Endodermal cell (in vitro differentiated cells): ENCODE results near the gene KCNH6. TPM values are rescaled to one million over a fixed set of nuclear protein-coding genes. Genes with fewer than 3 reads are reported as not detected.
A peak's percentile ranks its signal among the peaks of the same experiment; 100 is the strongest.

Experiments used
- DNase-seq: peaks from one replicate; pipeline ENCODE4 v3.0.0-alpha.2; 2017
- H3K27ac ChIP-seq: 2 replicates; pipeline ENCODE4 v1.5.1; 2013; ENCODE audit warnings: mild to moderate bottlenecking, low read depth, low read length, moderate library complexity
- H3K27me3 ChIP-seq: 2 replicates; pipeline ENCODE4 v1.6.1; 2013; ENCODE audit warnings: mild to moderate bottlenecking, low read length, moderate library complexity; ENCODE audit not compliant: insufficient read depth, control insufficient read depth, poor library complexity, severe bottlenecking
- H3K36me3 ChIP-seq: 2 replicates; pipeline ENCODE4 v1.7.0; 2013; ENCODE audit warnings: mild to moderate bottlenecking, low read length, moderate library complexity; ENCODE audit not compliant: control insufficient read depth, insufficient read depth
- H3K4me1 ChIP-seq: one replicate; pipeline ENCODE4 v1.7.0; 2013; ENCODE audit warnings: low read length; ENCODE audit not compliant: control insufficient read depth, insufficient read depth
- H3K4me3 ChIP-seq: 2 replicates; pipeline ENCODE4 v1.5.1; 2013; ENCODE audit warnings: mild to moderate bottlenecking, low read length, moderate library complexity
- H3K9ac ChIP-seq: 2 replicates; pipeline ENCODE4 v1.6.1; 2013; ENCODE audit warnings: mild to moderate bottlenecking, low read length, moderate library complexity; ENCODE audit not compliant: poor library complexity, severe bottlenecking; ENCODE audit errors: extremely low read depth
- H3K9me3 ChIP-seq: 2 replicates; pipeline ENCODE4 v1.6.1; 2013; ENCODE audit warnings: mild to moderate bottlenecking, low read length, moderate library complexity; ENCODE audit not compliant: control insufficient read depth
- H3K27ac Mint-ChIP-seq: 2 replicates; pipeline ENCODE4 v1.8.0; 2020; ENCODE audit warnings: mixed read lengths
- H3K27me3 Mint-ChIP-seq: 2 replicates; pipeline ENCODE4 v1.8.0; 2021; ENCODE audit warnings: mild to moderate bottlenecking, mixed read lengths; ENCODE audit not compliant: insufficient read depth
- H3K36me3 Mint-ChIP-seq: 2 replicates; pipeline ENCODE4 v1.8.0; 2020; ENCODE audit warnings: low read depth, mixed read lengths
- H3K4me1 Mint-ChIP-seq: 2 replicates; pipeline ENCODE4 v1.8.0; 2020; ENCODE audit warnings: mixed read lengths
- H3K4me3 Mint-ChIP-seq: 2 replicates; pipeline ENCODE4 v1.8.0; 2020; ENCODE audit warnings: mild to moderate bottlenecking, moderate library complexity, mixed read lengths
- H3K9me3 Mint-ChIP-seq: 2 replicates; pipeline ENCODE4 v1.8.0; 2020; ENCODE audit warnings: mild to moderate bottlenecking, mixed read lengths
- WGBS, 2 experiments: methylation state at CpG; one replicate each; pipeline versions ENCODE4 v1.1.5 to v1.1.7; 2013; ENCODE audit warnings: missing lambda C conversion rate in 2 of 2, mixed read lengths in 1 of 2; ENCODE audit not compliant: insufficient coverage in 1 of 2, insufficient read length in 1 of 2; 5-methylcytosine and 5-hydroxymethylcytosine counted together
- total RNA-seq, 2 donors: library from RNA; stranded (reverse); fragmentation: NEBNext Ultra II Directional in 1 of 2; extraction: Animal tissue kit (Norgen Biotek cat#: 25700) in 1 of 2; gene quantifications; 2 replicates in 1 of 2; 3 replicates in 1 of 2; pipeline ENCODE4 v1.2.1, GENCODE V29; 2021
- TF ChIP-seq, protein P1 (sequence below): fragments of 200-600 bp; sonication (generic); conservative IDR thresholded peaks from 2 replicates; pipeline ENCODE4 v1.5.0; 2021; ENCODE audit warnings: antibody characterized with exemption, mild to moderate bottlenecking

The KCNH6 gene
- total RNA-seq, 2 donors from 2014 or later: 0.79 to 0.95 TPM

- peak; percentile 61 for DNase-seq
- Mint-ChIP-seq H3K9me3 (no peaks in the 10 kb centered on the region), H3K27me3 (peaks cover 12% of the 10 kb centered on the region), H3K4me3 (no peak overlapping the region), H3K27ac (no peak overlapping the region), H3K4me1 (no peaks in the 10 kb centered on the region), H3K36me3 (no peaks in the 10 kb centered on the region)
- H3K27me3 ChIP-seq: peaks cover 11% of the 10 kb centered on the region
- no peak overlapping the region for H3K4me3 ChIP-seq
- H3K27ac ChIP-seq: no peak overlapping the region
- H3K9ac ChIP-seq: no peak overlapping the region
- H3K36me3 ChIP-seq: no peaks in the 10 kb centered on the region
- H3K9me3 ChIP-seq: no peaks in the 10 kb centered on the region
- TF ChIP-seq, protein P1, sequence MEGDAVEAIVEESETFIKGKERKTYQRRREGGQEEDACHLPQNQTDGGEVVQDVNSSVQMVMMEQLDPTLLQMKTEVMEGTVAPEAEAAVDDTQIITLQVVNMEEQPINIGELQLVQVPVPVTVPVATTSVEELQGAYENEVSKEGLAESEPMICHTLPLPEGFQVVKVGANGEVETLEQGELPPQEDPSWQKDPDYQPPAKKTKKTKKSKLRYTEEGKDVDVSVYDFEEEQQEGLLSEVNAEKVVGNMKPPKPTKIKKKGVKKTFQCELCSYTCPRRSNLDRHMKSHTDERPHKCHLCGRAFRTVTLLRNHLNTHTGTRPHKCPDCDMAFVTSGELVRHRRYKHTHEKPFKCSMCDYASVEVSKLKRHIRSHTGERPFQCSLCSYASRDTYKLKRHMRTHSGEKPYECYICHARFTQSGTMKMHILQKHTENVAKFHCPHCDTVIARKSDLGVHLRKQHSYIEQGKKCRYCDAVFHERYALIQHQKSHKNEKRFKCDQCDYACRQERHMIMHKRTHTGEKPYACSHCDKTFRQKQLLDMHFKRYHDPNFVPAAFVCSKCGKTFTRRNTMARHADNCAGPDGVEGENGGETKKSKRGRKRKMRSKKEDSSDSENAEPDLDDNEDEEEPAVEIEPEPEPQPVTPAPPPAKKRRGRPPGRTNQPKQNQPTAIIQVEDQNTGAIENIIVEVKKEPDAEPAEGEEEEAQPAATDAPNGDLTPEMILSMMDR: no peak
- H3K4me1 ChIP-seq: no peaks in the 10 kb centered on the region
Observed at GRCh38 chr17:63543822-63544420, 20.8 kb downstream of the KCNH6 start.

DNA sequence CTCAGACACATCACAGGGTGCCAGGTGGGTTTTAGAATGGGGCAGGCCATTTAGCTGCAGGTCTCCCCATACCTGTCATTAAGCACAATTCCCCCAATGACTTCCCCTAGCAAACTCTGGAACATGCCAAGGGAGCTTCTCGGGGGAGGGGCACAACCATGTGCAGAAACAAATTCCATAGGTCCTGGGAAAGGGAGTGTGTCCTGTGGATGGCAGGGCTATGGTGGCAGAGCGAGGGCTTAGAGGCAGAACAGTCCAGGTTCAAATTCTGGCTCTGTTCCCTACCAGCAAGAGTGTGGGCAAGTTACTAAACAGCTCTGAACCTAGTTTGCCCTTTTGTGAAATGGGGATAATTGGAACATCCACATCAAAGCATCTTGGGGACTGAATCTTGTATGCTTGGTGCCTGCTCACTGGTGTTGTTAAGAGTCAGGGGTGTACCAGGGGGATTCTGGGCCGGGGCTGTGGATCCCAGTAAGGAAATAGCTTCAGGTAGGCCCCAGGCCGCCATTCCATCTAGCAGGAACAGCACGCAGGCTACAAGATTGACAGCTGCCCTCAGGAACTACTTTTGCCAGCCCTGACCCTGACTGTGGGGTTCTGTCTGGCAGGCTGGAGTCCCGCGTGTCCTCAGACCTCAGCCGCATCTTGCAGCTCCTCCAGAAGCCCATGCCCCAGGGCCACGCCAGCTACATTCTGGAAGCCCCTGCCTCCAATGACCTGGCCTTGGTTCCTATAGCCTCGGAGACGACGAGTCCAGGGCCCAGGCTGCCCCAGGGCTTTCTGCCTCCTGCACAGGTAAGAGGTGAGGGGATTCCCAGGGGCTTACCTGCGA lies 21.5 kb downstream of the KCNH6 start:
- Histone ChIP-seq H3K27ac (no peak overlapping the region), H3K36me3 (no peaks in the 10 kb centered on the region), H3K9me3 (no peaks in the 10 kb centered on the region), H3K27me3 (peaks cover 3% of the 10 kb centered on the region), H3K4me3 (no peak overlapping the region), H3K4me1 (no peaks in the 10 kb centered on the region), H3K9ac (no peak overlapping the region)
- 89 to 90% methylated on average over 9 to 13 of the region's 13 CpGs for WGBS, 2 experiments
- DNase-seq: peak; percentile 57
- Mint-ChIP-seq H3K4me1 (no peaks in the 10 kb centered on the region), H3K4me3 (no peak overlapping the region), H3K27ac (no peak overlapping the region), H3K9me3 (no peaks in the 10 kb centered on the region), H3K27me3 (peaks cover 5% of the 10 kb centered on the region), H3K36me3 (no peaks in the 10 kb centered on the region)
- TF ChIP-seq, protein P1: no peak

- no peak overlapping the region for H3K27ac ChIP-seq
- no peak overlapping the region for H3K4me3 ChIP-seq
- H3K4me1 Mint-ChIP-seq: peaks cover 3% of the 10 kb centered on the region
- H3K9me3 ChIP-seq: no peaks in the 10 kb centered on the region
- H3K9me3 Mint-ChIP-seq: no peaks in the 10 kb centered on the region
- H3K4me3 Mint-ChIP-seq: no peak overlapping the region
- peak; percentile 43 for DNase-seq
- no peaks in the 10 kb centered on the region for H3K4me1 ChIP-seq
- H3K27me3 Mint-ChIP-seq: no peaks in the 10 kb centered on the region
- H3K36me3 Mint-ChIP-seq: no peaks in the 10 kb centered on the region
- no peak overlapping the region for H3K27ac Mint-ChIP-seq
- H3K36me3 ChIP-seq: no peaks in the 10 kb centered on the region
- H3K9ac ChIP-seq: no peak overlapping the region
- TF ChIP-seq, protein P1: no peak
- H3K27me3 ChIP-seq: no peaks in the 10 kb centered on the region
- WGBS, 2 experiments: 90 to 97% methylated on average over 7 to 9 of the region's 9 CpGs
Observed at GRCh38 chr17:63546308-63547082, 23.3 kb downstream of the KCNH6 start.
